Activated T-cell treated with anti-CD3 and anti-CD28 coated beads for 1 hour (primary cell): ENCODE data around the gene WDR48.

Experiments used
- DNase-seq: peaks from one replicate; pipeline ENCODE4 v3.0.0-alpha.2; 2020; ENCODE audit warnings: low read depth

The WDR48 gene

GRCh38 chr3:39140341-39140971 is 88.6 kb downstream of the WDR48 start:
- no peak for DNase-seq

- no peak for DNase-seq
These were observed 89.6 kb downstream of the WDR48 start for GRCh38 chr3:39141171-39141995.

- DNase-seq, result no peak
These were observed 90.3 kb downstream of the WDR48 start for GRCh38 chr3:39142067-39142466.

GRCh38 chr3:39143051-39143885 is 91.5 kb downstream of the WDR48 start:
- DNase-seq, result no peak

GRCh38 chr3:39144095-39144747 is 92.4 kb downstream of the WDR48 start:
- DNase-seq, result no peak

- no peak for DNase-seq
These were observed 93.0 kb downstream of the WDR48 start for GRCh38 chr3:39144748-39145380.

GRCh38 chr3:39146083-39146501 is 94.3 kb downstream of the WDR48 start:
- no peak for DNase-seq
